Hematopoietic multipotent progenitor cell (in vitro differentiated cells): Measurements from ENCODE around the gene TARS2. TPM values are rescaled to one million over a fixed set of nuclear protein-coding genes. Genes with fewer than 3 reads are reported as not detected.
A peak's percentile ranks its signal among the peaks of the same experiment; 100 is the strongest.

ENCODE experiments used
- DNase-seq, 3 donors: peaks; one replicate each; pipeline ENCODE4 v3.0.0-alpha.2; 2011 to 2015; ENCODE audit warnings: low read depth in 2 of 3, low spot score in 2 of 3
- total RNA-seq: library from RNA; depleted of rRNA; stranded (reverse); fragments of >200 nt; gene quantifications from one replicate; pipeline ENCODE4 v1.2.3, GENCODE V29; 2012

The TARS2 gene, protein sequence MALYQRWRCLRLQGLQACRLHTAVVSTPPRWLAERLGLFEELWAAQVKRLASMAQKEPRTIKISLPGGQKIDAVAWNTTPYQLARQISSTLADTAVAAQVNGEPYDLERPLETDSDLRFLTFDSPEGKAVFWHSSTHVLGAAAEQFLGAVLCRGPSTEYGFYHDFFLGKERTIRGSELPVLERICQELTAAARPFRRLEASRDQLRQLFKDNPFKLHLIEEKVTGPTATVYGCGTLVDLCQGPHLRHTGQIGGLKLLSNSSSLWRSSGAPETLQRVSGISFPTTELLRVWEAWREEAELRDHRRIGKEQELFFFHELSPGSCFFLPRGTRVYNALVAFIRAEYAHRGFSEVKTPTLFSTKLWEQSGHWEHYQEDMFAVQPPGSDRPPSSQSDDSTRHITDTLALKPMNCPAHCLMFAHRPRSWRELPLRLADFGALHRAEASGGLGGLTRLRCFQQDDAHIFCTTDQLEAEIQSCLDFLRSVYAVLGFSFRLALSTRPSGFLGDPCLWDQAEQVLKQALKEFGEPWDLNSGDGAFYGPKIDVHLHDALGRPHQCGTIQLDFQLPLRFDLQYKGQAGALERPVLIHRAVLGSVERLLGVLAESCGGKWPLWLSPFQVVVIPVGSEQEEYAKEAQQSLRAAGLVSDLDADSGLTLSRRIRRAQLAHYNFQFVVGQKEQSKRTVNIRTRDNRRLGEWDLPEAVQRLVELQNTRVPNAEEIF
- 32.3 TPM for total RNA-seq

- DNase-seq: peak; percentile 73 to 99 (median 95)
Measured at GRCh38 chr1:150486966-150487762, at the start of gene TARS2. TARS2 (plus strand) TSS chr1:150487419; CDS start chr1:150487451, 32 bp downstream.

DNA sequence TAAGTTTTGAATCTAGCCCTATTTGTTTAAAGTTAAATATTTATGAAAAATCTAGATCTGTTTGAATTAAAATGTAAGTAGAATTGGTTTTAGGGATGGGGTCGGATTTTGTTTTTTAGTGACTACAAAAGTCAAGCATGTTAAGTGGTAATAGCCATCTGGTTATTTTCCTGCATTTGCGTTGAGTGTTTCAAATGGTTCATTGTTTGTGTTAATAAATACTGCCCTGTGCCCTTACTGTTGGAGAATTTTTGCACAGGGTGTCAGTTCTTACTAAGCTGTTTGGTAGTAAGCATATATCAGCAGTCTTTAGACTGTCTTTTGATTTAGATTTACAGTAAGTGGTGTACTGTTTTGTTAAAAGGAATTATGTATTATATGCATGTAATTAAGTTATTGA is 46.1 kb upstream of the TARS2 start:
- DNase-seq: no peak

DNA sequence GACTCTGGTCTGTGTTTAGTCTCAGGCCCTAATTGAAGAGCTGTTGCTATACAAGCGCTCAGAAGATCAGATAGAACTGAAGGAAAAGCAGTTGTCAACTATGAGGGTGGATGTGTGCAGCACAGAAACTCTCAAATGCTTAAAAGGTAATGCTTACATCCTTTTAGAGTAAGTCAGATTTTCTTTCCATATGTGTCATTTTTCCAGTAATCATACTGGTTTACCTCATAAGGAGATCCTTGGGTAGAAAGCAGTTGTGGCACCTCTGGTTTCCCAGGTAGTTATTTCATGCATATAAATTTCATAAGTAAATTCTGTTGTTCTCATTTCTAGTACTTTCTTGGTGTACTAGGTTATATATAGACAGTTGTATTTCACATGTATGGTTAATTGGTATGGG is 43.0 kb upstream of the TARS2 start:
- DNase-seq: no peak

DNA sequence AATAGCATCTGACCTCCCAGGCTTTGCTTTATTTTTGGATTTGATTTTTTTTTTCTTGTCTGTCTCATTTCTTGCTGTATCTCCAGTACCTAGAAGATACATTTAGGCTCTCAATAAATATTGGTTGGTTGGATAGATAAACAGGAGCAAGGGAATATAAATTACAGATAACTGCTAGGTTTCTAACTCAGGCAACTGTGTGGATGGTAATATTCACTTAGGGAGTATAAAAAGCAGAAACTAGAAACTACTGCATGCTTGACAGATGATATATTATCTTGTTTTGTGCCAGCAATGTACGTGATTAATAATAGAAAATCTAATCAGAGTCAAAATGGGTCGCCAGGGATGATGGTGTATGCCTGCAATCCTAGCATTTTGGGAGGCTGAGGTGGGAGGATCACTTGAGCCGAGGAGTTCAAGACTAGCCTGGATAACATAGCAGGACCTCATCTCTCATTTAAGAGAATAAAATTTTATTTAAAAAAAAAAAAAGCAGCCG is 31.0 kb upstream of the TARS2 start:
- DNase-seq: no peak

- peak; percentile 48 to 71 (median 60) for DNase-seq
Measured at GRCh38 chr1:150464422-150464826, 22.8 kb upstream of the TARS2 start.

DNA sequence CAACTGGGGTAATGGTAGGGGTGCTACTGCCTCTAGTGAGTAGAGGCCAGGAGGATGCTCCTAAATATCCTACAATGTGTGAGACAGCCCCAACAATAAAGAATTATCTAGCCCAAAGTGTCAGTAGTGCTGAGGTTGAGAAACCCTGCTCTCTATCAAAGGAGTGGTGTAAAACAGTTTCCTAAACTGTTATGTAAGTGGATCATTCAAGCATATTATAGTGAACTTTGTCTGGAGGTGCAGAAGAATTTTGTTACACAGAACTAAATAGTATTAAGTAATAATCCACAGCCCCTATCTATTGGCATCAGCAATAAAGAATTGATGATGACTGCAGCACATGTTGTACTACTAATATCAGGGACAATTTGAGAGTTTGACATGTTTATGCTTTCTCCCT is 20.3 kb upstream of the TARS2 start:
- no peak for DNase-seq

- DNase-seq: no peak
Measured at GRCh38 chr1:150469291-150469690, 17.9 kb upstream of the TARS2 start.

- DNase-seq: no peak
Measured at GRCh38 chr1:150472601-150473200, 14.5 kb upstream of the TARS2 start.

DNA sequence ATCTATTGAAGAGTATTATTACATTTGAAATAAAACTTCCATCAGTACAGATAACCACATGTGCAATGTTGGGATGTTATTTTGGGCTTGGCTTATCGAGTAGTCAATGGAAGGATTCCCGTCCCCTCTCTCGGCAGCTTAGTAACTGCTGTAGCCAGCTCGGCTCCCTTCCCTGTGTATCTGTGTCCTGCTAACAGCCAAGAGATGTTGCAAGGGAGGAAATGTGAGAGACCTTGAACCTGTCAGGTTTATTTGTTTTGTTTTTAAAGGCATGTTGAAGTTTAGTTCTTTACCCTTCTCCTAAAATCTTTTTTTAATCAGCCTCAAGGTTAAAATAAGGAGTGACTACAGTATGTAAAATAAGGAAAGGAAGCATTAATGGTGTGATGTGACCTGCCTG is 13.6 kb upstream of the TARS2 start:
- DNase-seq: no peak

- DNase-seq: no peak
Measured at GRCh38 chr1:150474869-150475268, 12.3 kb upstream of the TARS2 start.

DNA sequence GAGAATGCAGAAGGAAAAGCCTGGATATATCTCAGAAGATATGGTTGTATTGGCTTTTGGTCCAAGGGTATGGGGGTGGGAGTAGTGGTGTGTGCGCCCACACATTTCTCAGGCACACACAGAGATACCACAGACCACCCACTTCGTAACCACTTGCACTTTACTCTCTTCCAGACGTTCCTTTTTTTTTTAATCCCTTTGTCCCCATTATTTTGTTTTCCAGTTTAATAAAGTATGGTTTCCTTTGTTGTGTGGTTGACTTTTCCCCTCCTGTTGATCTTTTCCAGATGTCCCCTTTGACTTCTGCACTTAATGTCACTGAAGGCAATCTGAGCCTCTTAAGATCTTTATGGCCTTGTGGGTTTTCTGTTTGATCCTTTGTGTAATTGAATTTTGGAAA is 10.5 kb upstream of the TARS2 start:
- DNase-seq: no peak

DNA sequence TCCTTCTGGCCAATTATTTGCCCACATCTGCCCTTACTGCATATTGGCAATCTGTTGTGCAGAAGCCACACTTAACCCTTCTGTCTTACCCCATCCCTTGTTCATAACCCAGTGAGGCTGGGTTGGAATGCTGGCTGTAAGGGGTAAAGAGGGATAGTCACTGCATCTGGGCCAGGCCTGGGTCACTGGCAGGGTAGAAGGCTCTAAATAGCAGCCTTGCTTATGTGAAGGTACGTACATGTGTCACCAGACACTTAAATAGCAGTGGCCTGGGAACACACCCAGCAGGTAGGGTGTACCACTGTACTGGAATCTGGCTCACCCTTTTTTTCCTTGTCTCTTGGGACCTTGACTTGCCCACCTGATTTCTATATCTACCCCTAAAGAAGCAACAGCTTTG is 9.9 kb upstream of the TARS2 start:
- no peak for DNase-seq

- no peak for DNase-seq
Measured at GRCh38 chr1:150477733-150478132, 9.5 kb upstream of the TARS2 start.

DNA sequence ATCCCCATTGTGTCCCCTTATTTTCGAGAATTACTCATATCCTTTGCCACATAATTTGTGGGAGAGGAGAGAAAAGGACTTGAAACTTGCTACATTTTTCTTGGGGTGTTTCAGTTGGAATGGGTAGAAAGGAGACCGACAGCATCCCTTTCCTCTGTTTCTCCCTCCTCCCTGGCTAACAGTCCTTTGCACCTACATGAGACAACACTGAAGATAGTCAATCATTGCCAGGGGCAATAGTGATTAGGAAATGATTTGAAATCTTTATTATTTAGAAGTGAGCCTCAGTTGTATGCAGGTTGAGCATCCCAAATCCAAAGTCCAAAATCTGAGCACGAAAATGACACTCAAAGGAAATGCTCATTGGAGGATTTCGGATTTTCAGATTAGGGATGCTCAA is 7.8 kb upstream of the TARS2 start:
- no peak for DNase-seq

DNA sequence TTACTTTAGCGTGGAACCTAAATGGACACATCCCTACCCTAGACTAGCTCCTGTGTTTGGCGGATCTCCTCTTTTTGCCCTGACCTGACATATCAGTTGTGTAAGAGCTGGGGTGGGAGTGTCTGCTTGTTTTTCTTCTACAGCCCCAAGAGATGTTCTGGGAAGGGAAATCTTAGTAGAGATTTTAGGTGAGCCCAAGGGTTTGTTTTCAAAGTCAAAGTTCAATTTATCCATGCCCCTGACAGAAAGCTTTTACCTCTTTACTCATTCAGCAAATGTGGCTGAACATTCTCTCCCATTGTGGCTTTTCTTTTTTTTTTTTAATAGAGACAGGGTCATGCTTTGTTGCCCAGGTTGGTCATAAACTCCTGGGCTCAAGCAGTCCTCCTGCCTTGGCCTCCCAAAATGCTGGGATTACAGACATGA is 7.3 kb upstream of the TARS2 start:
- DNase-seq: no peak

GRCh38 chr1:150484431-150484830 is 2.8 kb upstream of the TARS2 start:
- no peak for DNase-seq

- DNase-seq: peak in 1 of 3 donors; percentile 28
Measured at GRCh38 chr1:150484861-150485260, 2.4 kb upstream of the TARS2 start.

DNA sequence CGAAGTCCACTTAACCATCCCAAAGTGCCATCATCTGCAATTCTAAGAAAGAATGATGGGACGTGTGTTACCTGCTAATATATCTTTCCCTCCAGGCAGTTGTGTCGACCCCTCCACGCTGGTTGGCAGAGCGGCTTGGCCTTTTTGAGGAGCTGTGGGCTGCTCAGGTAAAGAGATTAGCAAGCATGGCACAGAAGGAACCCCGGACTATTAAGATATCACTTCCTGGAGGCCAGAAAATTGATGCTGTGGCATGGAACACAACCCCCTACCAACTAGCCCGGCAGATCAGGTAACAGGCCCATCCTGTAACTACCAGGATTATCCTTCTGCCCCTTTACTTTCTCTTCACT is 520 bp downstream of the TARS2 start:
- DNase-seq: no peak

DNA sequence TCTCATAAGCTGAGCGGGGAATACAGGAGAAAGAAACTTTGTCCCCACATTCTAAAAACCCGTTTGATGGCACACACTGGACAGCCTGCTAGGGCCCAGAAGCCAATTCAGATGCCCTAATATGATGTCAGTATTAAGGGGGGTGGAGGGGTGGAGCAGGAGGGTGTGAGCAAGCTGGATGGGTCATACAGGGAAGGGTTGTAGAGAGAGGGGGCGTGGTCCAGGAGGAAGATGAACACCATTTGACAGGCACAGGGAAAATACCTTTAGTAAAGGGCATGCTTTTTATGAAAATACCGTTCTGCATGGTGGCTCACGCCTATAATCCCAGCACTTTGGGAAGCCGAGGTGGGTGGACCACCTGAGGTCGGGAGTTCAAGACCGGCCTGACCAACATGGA is 6.0 kb downstream of the TARS2 start:
- DNase-seq: no peak

GRCh38 chr1:150498342-150498741 is 11.1 kb downstream of the TARS2 start:
- no peak for DNase-seq

GRCh38 chr1:150505431-150505830 is 18.2 kb downstream of the TARS2 start:
- no peak for DNase-seq
